IPS-15b (cell line): ENCODE measurements around the gene UBE2M.
"Not testable (repeated sequence)": the region's sequence is repeated elsewhere in the genome, so short reads cannot be mapped to it uniquely, and the experiment has no call there.

Experiments
- H3K27me3 ChIP-seq: one replicate; pipeline ENCODE4 v1.6.1; 2013; ENCODE audit warnings: low read length; ENCODE audit not compliant: control insufficient read depth, insufficient read depth
- H3K36me3 ChIP-seq: one replicate; pipeline ENCODE4 v1.6.1; 2013; ENCODE audit warnings: low read length; ENCODE audit not compliant: control insufficient read depth, insufficient read depth
- H3K4me1 ChIP-seq: one replicate; pipeline ENCODE4 v1.6.1; 2013; ENCODE audit warnings: mild to moderate bottlenecking, low read length; ENCODE audit not compliant: control insufficient read depth, insufficient read depth
- H3K4me3 ChIP-seq: one replicate; pipeline ENCODE4 v1.5.1; 2013; ENCODE audit warnings: low read depth, low read length
- H3K9ac ChIP-seq: one replicate; pipeline ENCODE4 v1.6.1; 2013; ENCODE audit warnings: low read depth, mild to moderate bottlenecking, low read length
- H3K9me3 ChIP-seq: one replicate; pipeline ENCODE4 v1.6.1; 2013; ENCODE audit warnings: mild to moderate bottlenecking, low read length; ENCODE audit not compliant: control insufficient read depth, insufficient read depth

Gene UBE2M

DNA sequence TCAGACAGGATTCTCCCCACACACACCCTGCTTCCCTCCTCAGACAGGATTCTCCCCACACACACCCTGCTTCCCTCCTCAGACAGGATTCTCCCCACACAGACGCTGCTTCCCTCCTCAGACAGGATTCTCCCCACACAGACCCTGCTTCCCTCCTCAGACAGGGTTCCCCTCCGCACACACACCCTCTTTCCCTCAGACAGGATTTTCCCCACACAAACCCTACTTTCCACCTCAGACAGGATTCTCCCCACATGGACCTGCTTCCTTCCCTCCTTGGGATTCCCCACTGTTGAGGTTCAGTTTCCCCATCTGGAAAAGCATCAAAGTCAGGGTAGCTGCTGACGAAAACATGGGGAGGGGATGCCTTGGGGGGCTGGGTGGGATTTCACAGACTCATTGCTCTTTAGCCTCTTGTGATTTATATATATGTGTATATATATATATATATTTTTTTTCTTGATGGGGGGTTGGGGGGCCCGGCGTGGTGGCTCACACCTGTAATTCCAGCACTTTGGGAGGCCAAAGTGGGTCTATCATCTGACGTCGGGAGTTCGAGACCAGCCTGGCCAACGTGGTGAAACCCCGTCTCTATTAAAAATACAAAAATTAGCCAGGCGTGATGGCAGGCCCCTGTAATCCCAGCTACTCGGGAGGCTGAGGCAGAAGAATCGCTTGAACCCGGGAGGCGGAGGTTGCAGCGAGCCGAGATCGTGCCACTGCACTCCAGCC is 15.6 kb downstream of the UBE2M start:
- not testable (repeated sequence) for H3K4me3 ChIP-seq, H3K9ac ChIP-seq, H3K4me1 ChIP-seq, H3K9me3 ChIP-seq
- Histone ChIP-seq H3K27me3 (peaks cover 30% of the 10 kb centered on the region), H3K36me3 (peaks cover 22% of the 10 kb centered on the region)

DNA sequence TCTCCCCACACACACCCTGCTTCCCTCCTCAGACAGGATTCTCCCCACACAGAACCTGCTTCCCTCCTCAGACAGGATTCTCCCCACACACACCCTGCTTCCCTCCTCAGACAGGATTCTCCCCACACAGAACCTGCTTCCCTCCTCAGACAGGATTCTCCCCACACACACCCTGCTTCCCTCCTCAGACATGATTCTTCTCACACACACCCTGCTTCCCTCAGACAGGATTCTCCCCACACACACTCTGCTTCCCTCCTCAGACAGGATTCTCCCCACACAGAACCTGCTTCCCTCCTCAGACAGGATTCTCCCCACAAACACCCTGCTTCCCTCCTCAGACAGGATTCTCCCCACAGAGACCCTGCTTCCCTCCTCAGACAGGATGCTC is 19.2 kb downstream of the UBE2M start:
- not testable (repeated sequence) for H3K4me1 ChIP-seq, H3K9me3 ChIP-seq, H3K36me3 ChIP-seq
- Histone ChIP-seq H3K27me3 (peaks cover 30% of the 10 kb centered on the region), H3K9ac (peak overlapping the region; percentile 83), H3K4me3 (peak overlapping the region; percentile 67)

- peak overlapping the region; percentile 83 for H3K9ac ChIP-seq
- H3K4me1 ChIP-seq = peaks cover 2% of the 10 kb centered on the region
- peak overlapping the region; percentile 67 for H3K4me3 ChIP-seq
- no peaks in the 10 kb centered on the region for H3K36me3 ChIP-seq
- H3K9me3 ChIP-seq = no peaks in the 10 kb centered on the region
- H3K27me3 ChIP-seq = peaks cover 32% of the 10 kb centered on the region
Measured at GRCh38 chr19:58538257-58539168, 19.9 kb downstream of the UBE2M start.

DNA sequence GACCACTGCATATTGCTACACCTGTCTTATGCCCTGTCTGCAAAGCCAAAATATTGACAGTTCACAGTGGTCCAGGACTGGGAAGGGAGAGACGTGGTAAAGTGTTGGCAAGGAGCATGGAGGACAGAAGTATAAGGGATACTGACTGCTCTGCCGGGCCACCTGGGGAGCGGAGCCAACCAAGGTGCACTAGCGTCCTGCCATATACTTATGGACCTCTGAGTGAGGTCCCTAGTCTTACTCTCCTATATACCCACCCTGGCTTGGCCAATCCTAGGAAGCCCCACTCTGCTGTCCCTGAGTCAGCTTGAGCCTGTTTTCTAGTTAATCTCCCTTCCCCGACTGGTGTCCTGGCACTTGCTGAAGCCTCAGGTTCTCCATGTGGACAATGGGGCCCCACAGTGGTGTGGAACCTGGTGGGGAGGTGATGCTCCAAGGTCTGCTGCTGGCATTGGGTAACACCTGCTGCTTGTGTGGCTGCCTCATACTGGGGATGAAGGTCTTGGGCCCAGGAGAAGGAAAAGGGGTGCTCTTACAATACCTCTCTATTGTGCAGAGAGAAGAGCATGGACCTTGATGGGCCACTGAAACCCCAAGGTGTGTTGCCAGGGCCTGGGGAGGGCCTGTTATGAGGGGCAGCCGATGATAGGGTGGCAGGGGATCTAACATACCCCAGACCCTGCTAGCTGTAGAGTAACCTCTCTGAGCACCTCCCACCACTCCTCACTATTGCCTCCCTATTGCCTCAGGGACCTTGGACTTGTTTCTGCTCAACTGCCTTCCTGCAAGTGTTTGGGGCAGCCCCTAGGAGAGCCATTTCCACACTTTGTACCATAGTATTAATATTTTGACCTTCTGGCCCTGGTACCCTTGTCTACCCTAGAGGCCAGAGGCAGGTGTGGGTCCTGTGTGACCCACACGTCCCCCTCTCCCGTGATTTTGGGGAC is 21.3 kb downstream of the UBE2M start:
- Histone ChIP-seq H3K9ac (no peak overlapping the region), H3K27me3 (peaks cover 25% of the 10 kb centered on the region), H3K36me3 (no peaks in the 10 kb centered on the region), H3K4me1 (peaks cover 2% of the 10 kb centered on the region), H3K9me3 (no peaks in the 10 kb centered on the region), H3K4me3 (peak overlapping the region; percentile 67)

- no peaks in the 10 kb centered on the region for H3K9me3 ChIP-seq
- H3K36me3 ChIP-seq = no peaks in the 10 kb centered on the region
- H3K27me3 ChIP-seq = peaks cover 16% of the 10 kb centered on the region
- H3K4me1 ChIP-seq = peaks cover 2% of the 10 kb centered on the region
- H3K4me3 ChIP-seq = no peak overlapping the region
- no peak overlapping the region for H3K9ac ChIP-seq
Measured at GRCh38 chr19:58535857-58536256, 22.6 kb downstream of the UBE2M start.

GRCh38 chr19:58531034-58531840 is 27.2 kb downstream of the UBE2M start:
- Histone ChIP-seq H3K27me3 (peaks cover 2% of the 10 kb centered on the region), H3K4me3 (no peak overlapping the region)

DNA sequence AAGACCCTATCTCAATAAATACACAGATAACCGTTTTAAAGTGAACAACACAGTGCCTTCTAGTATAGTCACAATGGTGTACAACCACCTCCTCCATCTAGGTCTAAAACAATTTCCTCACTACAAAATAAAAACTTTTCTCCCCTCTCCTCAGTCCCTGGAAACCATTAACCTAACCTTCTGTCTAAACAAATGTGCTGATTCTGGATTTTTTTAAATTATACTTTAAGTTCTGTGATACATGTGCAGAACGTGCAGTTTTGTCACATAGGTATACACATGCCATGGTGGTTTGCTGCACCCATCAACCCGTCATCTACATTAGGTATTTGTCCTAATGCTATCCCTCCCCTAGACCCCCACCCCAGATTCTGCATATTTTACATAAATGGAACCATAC is 29.0 kb downstream of the UBE2M start:
- no peak overlapping the region for H3K4me3 ChIP-seq
- H3K27me3 ChIP-seq = peaks cover 2% of the 10 kb centered on the region

More at GRCh38 chr19:58531034-58531840, 27.2 kb downstream of the UBE2M start:
- H3K9ac ChIP-seq = no peak overlapping the region
- no peaks in the 10 kb centered on the region for H3K9me3 ChIP-seq
- no peaks in the 10 kb centered on the region for H3K4me1 ChIP-seq
- no peaks in the 10 kb centered on the region for H3K36me3 ChIP-seq

GRCh38 chr19:58522709-58523108 is 35.7 kb downstream of the UBE2M start:
- no peaks in the 10 kb centered on the region for H3K36me3 ChIP-seq
- H3K9me3 ChIP-seq = no peaks in the 10 kb centered on the region
- no peak overlapping the region for H3K4me3 ChIP-seq
- H3K27me3 ChIP-seq = no peaks in the 10 kb centered on the region
- H3K4me1 ChIP-seq = peaks cover 12% of the 10 kb centered on the region
- H3K9ac ChIP-seq = no peak overlapping the region

More for the DNA sequence above, 29.0 kb downstream of the UBE2M start:
- no peak overlapping the region for H3K9ac ChIP-seq
- peaks cover 3% of the 10 kb centered on the region for H3K4me1 ChIP-seq
- H3K36me3 ChIP-seq = no peaks in the 10 kb centered on the region
- H3K9me3 ChIP-seq = no peaks in the 10 kb centered on the region

DNA sequence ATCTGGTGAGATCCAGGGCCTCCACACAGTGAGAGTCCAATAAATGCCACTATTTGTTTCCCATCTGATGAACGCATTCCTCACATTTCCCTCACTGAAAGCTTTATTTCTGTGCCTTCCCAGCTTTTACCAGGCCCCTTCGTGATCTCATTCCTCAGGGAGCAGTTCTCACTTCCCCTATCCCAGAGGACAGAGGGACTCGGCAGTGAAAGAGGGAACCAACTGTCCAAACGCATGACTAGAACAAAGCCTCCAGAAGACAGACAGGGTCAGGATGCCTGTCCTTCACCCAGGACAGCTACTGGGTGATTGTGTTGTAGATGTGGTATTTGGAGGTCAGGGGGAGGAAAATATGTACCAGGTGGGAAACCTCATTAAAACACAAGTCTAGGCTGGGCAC is 36.8 kb downstream of the UBE2M start:
- Histone ChIP-seq H3K36me3 (peaks cover 6% of the 10 kb centered on the region), H3K4me1 (peaks cover 12% of the 10 kb centered on the region), H3K4me3 (no peak overlapping the region), H3K9ac (no peak overlapping the region), H3K27me3 (no peaks in the 10 kb centered on the region), H3K9me3 (no peaks in the 10 kb centered on the region)

GRCh38 chr19:58520257-58520599 is 38.2 kb downstream of the UBE2M start:
- peaks cover 13% of the 10 kb centered on the region for H3K4me1 ChIP-seq
- H3K27me3 ChIP-seq = no peaks in the 10 kb centered on the region
- H3K9ac ChIP-seq = peak overlapping the region; percentile 94
- H3K4me3 ChIP-seq = peak overlapping the region; percentile 91
- H3K9me3 ChIP-seq = no peaks in the 10 kb centered on the region
- H3K36me3 ChIP-seq = peaks cover 12% of the 10 kb centered on the region
